K562 (cell line): ENCODE results near the gene SLC5A2. TPM values are rescaled to one million over a fixed set of nuclear protein-coding genes. Genes with fewer than 3 reads are reported as not detected.

Experiments used
- ADNP ChIP-seq: fragments of 200-800 bp; sonication (Bioruptor generic); IDR thresholded peaks from 2 replicates; pipeline ENCODE4 v1.6.1; 2016; ENCODE audit warnings: missing genetic modification characterization, missing compliant biosample characterization
- BCOR ChIP-seq: fragments of 450-650 bp; IDR thresholded peaks from 2 replicates; pipeline ENCODE4 v1.6.1; 2016
- CBX5 ChIP-seq: IDR thresholded peaks from 2 replicates; pipeline ENCODE4 v1.6.1; 2014; ENCODE audit warnings: low read depth, borderline replicate concordance
- CLOCK ChIP-seq: fragments of 250-450 bp; sonication (Bioruptor Pico); IDR thresholded peaks from 2 replicates; pipeline ENCODE4 v1.4.0; 2020; ENCODE audit warnings: mild to moderate bottlenecking, moderate library complexity, borderline replicate concordance
- HDAC8 ChIP-seq: fragments of 450-650 bp; IDR thresholded peaks from 2 replicates; pipeline ENCODE4 v1.6.1; 2016; ENCODE audit warnings: mild to moderate bottlenecking, missing genetic modification characterization, moderate library complexity, missing compliant biosample characterization
- HMGN3 ChIP-seq: IDR thresholded peaks from 2 replicates; pipeline ENCODE4 v1.6.1; 2011; ENCODE audit warnings: borderline replicate concordance, low read depth, mild to moderate bottlenecking, mixed read lengths, low read length; ENCODE audit not compliant: insufficient read length; ENCODE audit errors: extremely low read depth
- MXI1 ChIP-seq: IDR thresholded peaks from 2 replicates; pipeline ENCODE4 v1.6.1; 2011; ENCODE audit warnings: low read depth, mild to moderate bottlenecking, improper control_type of control experiment, low read length
- NEUROD1 ChIP-seq: fragments of 150-350 bp; IDR thresholded peaks from 2 replicates; pipeline ENCODE4 v1.6.1; 2014; ENCODE audit warnings: borderline replicate concordance, low read length, low read depth; ENCODE audit not compliant: partially characterized antibody
- PCBP2 ChIP-seq: fragments of 200-400 bp; formaldehyde crosslinking; IDR thresholded peaks from 2 replicates; pipeline ENCODE4 v1.6.1; 2018; ENCODE audit warnings: low read length, low read depth, mild to moderate bottlenecking, moderate library complexity; ENCODE audit not compliant: poor library complexity, severe bottlenecking
- RBM22 ChIP-seq: fragments of 200-400 bp; formaldehyde crosslinking; IDR thresholded peaks from 2 replicates; pipeline ENCODE4 v1.6.1; 2018; ENCODE audit warnings: low read length, low read depth; ENCODE audit not compliant: poor library complexity, severe bottlenecking
- SIN3B ChIP-seq: fragments of 450-650 bp; IDR thresholded peaks from 2 replicates; pipeline ENCODE4 v1.6.1; 2017; ENCODE audit warnings: low read depth, mild to moderate bottlenecking, moderate library complexity
- SMARCE1 ChIP-seq: fragments of 450-650 bp; IDR thresholded peaks from 2 replicates; pipeline ENCODE4 v1.7.1; 2016; ENCODE audit warnings: mild to moderate bottlenecking
- XRCC4 ChIP-seq: IDR thresholded peaks from one replicate; pipeline ENCODE4 v1.6.1; 2011; ENCODE audit not compliant: insufficient read depth, insufficient read length; ENCODE audit errors: extremely low read depth
- ZBTB5 ChIP-seq: fragments of 450-650 bp; IDR thresholded peaks from 2 replicates; pipeline ENCODE4 v1.6.1; 2017; ENCODE audit warnings: antibody characterized with exemption
- ZNF124 ChIP-seq: sonication (generic); formaldehyde crosslinking; IDR thresholded peaks from 2 replicates; pipeline ENCODE4 v1.8.1; 2022; ENCODE audit warnings: missing genetic modification reagents
- ZNF212 ChIP-seq: fragments of 450-650 bp; formaldehyde crosslinking; IDR thresholded peaks from 2 replicates; pipeline ENCODE4 v1.4.0; 2020; ENCODE audit warnings: mild to moderate bottlenecking
- ZNF224 ChIP-seq: sonication (generic); formaldehyde crosslinking; IDR thresholded peaks from 2 replicates; pipeline ENCODE4 v1.8.0; 2022; ENCODE audit warnings: mild to moderate bottlenecking, missing genetic modification reagents
- ZNF512 ChIP-seq: IDR thresholded peaks from 2 replicates; pipeline ENCODE4 v1.6.1; 2016; ENCODE audit warnings: missing genetic modification characterization, missing compliant biosample characterization
- ZNF584 ChIP-seq: fragments of 200-800 bp; sonication (Bioruptor generic); IDR thresholded peaks from 2 replicates; pipeline ENCODE4 v1.6.1; 2016; ENCODE audit warnings: low read depth, mild to moderate bottlenecking, missing genetic modification characterization, missing compliant biosample characterization
- polyA plus RNA-seq, 8 experiments: library from polyadenylated mRNA; depleted of rRNA in 4 of 8; stranded (reverse) in 5 of 8; unstranded in 3 of 8; fragments of >200 nt; fragmentation: Nextera tagmentation in 2 of 8; fragmentation: Illumina TruSeq in 1 of 8; extraction: Ambion mirVana in 2 of 8; extraction: Trizol in 1 of 8; gene quantifications; 2 replicates each; pipeline versions ENCODE4 v1.2.1 to v1.2.3, GENCODE V29; 2011 to 2014; ENCODE audit warnings: inconsistent platforms in 1 of 8, missing spikeins in 1 of 8
- total RNA-seq, 7 experiments: library from RNA; depleted of rRNA in 6 of 7; stranded (reverse); fragments of >200 nt in 6 of 7; fragmentation: Illumina TruSeq in 2 of 7; extraction: Trizol in 2 of 7; gene quantifications; 2 replicates each; pipeline versions ENCODE4 v1.2.1 to v1.2.3, GENCODE V29; 2011 to 2021; ENCODE audit warnings: low replicate concordance in 1 of 7
- TF ChIP-seq, protein P1 (sequence below): sonication (generic); formaldehyde crosslinking; IDR thresholded peaks from 2 replicates; pipeline ENCODE4 v1.8.0; 2022; ENCODE audit warnings: missing genetic modification reagents, mild to moderate bottlenecking, moderate library complexity, borderline replicate concordance

Gene SLC5A2
- total and polyA plus RNA-seq, 9 of the 15 experiments (the other 6 are each of a cell fraction or from before 2014, with no cell fraction given): 0.07 to 2.7 (median 2.2) TPM; not detected in 6

DNA sequence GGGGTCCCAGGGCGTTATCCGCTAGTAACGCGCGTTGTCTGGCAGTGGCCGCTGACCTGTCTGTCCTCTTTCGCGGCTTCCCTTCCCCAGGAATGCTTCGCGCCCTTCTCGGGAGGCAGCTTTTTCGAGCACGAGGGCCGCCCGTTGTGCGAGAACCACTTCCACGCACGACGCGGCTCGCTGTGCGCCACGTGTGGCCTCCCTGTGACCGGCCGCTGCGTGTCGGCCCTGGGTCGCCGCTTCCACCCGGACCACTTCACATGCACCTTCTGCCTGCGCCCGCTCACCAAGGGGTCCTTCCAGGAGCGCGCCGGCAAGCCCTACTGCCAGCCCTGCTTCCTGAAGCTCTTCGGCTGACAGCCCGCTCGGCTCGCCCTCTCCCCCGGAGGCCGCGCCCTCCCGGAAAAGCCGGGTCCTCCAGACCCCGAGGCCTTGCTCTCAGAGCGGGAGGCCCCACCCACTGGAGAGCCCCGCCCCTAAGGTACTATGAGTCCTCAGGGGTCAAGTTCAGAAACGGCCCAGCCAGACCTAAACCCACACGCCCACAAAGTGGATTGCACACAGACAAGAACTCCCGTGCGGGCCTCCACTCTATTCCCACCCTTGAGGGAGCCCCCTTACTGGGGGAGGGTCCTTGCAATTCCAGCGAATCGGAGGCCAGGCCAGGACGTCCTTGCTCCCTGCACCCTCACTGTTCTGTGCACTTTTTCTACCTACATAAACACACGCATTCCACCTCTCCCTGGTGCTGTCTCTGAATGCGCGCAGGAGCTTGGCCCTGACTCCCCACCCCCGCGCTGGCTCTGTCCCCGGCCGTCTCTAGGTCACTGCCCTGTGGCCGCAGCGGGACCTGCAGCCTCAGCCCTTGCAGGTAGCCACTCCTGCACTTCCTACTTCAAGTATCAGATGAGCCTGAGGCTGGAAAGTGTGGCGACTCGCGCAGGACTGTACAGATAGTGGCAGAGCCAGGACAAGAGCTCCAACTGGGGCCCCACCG, 5.4 kb upstream of the SLC5A2 start (continued):
- TF ChIP-seq ZNF224 (no peak), HMGN3 (peak; percentile 27), PCBP2 (no peak), RBM22 (no peak), CLOCK (CRISPR knock-in tag) (no peak), ZBTB5 (no peak), MXI1 (no peak), ADNP (tag) (no peak), ZNF584 (CRISPR knock-in tag) (no peak), ZNF124 (CRISPR knock-in tag) (no peak), ZNF212 (CRISPR knock-in tag) (no peak), CBX5 (no peak), SMARCE1 (no peak), ZNF512 (no peak), NEUROD1 (peak; percentile 8), BCOR (no peak), SIN3B (no peak), XRCC4 (no peak), HDAC8 (tag) (no peak)
- TF ChIP-seq, protein P1, sequence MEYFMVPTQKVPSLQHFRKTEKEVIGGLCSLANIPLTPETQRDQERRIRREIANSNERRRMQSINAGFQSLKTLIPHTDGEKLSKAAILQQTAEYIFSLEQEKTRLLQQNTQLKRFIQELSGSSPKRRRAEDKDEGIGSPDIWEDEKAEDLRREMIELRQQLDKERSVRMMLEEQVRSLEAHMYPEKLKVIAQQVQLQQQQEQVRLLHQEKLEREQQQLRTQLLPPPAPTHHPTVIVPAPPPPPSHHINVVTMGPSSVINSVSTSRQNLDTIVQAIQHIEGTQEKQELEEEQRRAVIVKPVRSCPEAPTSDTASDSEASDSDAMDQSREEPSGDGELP (CRISPR knock-in tag): peak; percentile 30; the same call in 1 of the 2 replicates
